ENCODE data around the gene KCNQ1OT1.

Gene KCNQ1OT1

DNA sequence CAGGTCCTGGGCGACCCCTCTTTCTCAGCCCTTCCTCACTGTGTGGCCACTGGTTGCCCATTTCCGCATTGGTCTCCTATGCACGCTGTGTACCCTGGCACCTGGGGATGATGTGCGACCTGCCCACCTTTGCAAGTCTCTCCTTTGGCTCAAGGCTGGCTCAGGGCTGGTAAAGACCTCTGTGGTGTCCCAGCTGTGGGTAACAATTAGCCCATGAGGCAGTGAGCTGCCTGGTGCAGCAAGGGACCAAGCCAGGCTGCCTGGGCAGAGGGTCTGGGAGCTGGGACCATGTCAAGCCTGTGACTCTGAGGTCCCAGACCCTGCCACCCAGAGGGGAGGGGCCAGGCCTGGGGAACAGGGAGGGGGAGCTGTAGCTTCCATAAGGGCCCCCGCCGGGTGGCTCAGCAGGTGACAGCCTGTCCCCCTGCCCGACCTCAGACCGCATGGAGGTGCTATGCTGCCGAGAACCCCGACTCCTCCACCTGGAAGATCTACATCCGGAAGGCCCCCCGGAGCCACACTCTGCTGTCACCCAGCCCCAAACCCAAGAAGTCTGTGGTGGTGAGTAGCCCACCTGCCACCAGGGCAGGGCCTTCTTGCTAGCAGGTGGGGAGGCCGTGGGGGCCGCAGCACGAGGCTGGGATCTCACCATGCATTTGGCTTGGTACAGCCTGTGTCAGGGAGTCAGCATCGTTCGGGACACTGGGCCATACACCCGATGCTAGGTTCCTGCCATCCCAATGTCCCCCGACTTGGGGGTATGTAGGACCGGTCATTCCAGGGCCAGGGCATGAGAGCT lies 112.5 kb downstream of the KCNQ1OT1 start:
- no peak for TF ChIP-seq ISL1 (CRISPR knock-in tag; IDR thresholded peaks at IDR 0.05)
- no peak for TF ChIP-seq SNAI2 (CRISPR knock-in tag; IDR thresholded peaks at IDR 0.05)
- TF ChIP-seq OSR1 (CRISPR knock-in tag; IDR thresholded peaks at IDR 0.05) = no peak
- no peak for TF ChIP-seq BACH2 (CRISPR knock-in tag; IDR thresholded peaks at IDR 0.05; ENCODE audit: borderline replicate concordance)
- no peak for TF ChIP-seq ARNTL (CRISPR knock-in tag; IDR thresholded peaks at IDR 0.05; ENCODE audit: borderline replicate concordance, low read depth)
- TF ChIP-seq ESRRG (CRISPR knock-in tag; IDR thresholded peaks at IDR 0.05) = no peak
- TF ChIP-seq TCF4 (CRISPR knock-in tag; IDR thresholded peaks at IDR 0.05; ENCODE audit: borderline replicate concordance) = no peak
- TF ChIP-seq, protein P1, sequence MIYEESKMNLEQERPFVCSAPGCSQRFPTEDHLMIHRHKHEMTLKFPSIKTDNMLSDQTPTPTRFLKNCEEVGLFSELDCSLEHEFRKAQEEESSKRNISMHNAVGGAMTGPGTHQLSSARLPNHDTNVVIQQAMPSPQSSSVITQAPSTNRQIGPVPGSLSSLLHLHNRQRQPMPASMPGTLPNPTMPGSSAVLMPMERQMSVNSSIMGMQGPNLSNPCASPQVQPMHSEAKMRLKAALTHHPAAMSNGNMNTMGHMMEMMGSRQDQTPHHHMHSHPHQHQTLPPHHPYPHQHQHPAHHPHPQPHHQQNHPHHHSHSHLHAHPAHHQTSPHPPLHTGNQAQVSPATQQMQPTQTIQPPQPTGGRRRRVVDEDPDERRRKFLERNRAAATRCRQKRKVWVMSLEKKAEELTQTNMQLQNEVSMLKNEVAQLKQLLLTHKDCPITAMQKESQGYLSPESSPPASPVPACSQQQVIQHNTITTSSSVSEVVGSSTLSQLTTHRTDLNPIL (CRISPR knock-in tag; IDR thresholded peaks at IDR 0.05; ENCODE audit: low read depth) = no peak
- TF ChIP-seq ZFP30 (CRISPR knock-in tag; IDR thresholded peaks at IDR 0.05) = no peak
- TF ChIP-seq, protein P2, sequence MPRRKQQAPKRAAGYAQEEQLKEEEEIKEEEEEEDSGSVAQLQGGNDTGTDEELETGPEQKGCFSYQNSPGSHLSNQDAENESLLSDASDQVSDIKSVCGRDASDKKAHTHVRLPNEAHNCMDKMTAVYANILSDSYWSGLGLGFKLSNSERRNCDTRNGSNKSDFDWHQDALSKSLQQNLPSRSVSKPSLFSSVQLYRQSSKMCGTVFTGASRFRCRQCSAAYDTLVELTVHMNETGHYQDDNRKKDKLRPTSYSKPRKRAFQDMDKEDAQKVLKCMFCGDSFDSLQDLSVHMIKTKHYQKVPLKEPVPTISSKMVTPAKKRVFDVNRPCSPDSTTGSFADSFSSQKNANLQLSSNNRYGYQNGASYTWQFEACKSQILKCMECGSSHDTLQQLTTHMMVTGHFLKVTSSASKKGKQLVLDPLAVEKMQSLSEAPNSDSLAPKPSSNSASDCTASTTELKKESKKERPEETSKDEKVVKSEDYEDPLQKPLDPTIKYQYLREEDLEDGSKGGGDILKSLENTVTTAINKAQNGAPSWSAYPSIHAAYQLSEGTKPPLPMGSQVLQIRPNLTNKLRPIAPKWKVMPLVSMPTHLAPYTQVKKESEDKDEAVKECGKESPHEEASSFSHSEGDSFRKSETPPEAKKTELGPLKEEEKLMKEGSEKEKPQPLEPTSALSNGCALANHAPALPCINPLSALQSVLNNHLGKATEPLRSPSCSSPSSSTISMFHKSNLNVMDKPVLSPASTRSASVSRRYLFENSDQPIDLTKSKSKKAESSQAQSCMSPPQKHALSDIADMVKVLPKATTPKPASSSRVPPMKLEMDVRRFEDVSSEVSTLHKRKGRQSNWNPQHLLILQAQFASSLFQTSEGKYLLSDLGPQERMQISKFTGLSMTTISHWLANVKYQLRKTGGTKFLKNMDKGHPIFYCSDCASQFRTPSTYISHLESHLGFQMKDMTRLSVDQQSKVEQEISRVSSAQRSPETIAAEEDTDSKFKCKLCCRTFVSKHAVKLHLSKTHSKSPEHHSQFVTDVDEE (CRISPR knock-in tag; IDR thresholded peaks at IDR 0.05) = no peak
- TF ChIP-seq, protein P3, sequence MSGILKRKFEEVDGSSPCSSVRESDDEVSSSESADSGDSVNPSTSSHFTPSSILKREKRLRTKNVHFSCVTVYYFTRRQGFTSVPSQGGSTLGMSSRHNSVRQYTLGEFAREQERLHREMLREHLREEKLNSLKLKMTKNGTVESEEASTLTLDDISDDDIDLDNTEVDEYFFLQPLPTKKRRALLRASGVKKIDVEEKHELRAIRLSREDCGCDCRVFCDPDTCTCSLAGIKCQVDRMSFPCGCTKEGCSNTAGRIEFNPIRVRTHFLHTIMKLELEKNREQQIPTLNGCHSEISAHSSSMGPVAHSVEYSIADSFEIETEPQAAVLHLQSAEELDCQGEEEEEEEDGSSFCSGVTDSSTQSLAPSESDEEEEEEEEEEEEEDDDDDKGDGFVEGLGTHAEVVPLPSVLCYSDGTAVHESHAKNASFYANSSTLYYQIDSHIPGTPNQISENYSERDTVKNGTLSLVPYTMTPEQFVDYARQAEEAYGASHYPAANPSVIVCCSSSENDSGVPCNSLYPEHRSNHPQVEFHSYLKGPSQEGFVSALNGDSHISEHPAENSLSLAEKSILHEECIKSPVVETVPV (CRISPR knock-in tag; IDR thresholded peaks at IDR 0.05) = no peak
- no peak for TF ChIP-seq ZNF565 (CRISPR knock-in tag; conservative IDR thresholded peaks at IDR 0.05; ENCODE audit: low read depth)
- no peak for TF ChIP-seq GLIS3 (CRISPR knock-in tag; IDR thresholded peaks at IDR 0.05)
- TF ChIP-seq, protein P4, sequence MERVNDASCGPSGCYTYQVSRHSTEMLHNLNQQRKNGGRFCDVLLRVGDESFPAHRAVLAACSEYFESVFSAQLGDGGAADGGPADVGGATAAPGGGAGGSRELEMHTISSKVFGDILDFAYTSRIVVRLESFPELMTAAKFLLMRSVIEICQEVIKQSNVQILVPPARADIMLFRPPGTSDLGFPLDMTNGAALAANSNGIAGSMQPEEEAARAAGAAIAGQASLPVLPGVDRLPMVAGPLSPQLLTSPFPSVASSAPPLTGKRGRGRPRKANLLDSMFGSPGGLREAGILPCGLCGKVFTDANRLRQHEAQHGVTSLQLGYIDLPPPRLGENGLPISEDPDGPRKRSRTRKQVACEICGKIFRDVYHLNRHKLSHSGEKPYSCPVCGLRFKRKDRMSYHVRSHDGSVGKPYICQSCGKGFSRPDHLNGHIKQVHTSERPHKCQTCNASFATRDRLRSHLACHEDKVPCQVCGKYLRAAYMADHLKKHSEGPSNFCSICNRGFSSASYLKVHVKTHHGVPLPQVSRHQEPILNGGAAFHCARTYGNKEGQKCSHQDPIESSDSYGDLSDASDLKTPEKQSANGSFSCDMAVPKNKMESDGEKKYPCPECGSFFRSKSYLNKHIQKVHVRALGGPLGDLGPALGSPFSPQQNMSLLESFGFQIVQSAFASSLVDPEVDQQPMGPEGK (CRISPR knock-in tag; IDR thresholded peaks at IDR 0.05; ENCODE audit: borderline replicate concordance) = no peak
- ATAC-seq = no peak

DNA sequence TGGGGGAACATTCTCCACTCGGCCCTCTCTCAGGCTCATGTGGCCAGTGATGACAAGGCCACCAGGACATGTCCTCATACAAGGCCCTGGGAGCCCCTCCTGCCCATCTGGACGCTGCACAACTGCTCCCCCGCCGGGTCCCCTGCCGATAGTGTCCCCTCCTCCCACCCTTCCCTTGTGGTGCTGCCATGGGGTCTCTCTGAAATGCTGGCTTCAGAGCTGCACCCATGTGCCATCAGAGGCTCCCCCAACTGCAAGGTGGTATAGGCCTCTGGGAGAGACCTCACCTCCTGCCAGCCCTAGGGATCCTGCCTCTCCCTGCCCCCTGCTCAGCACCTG lies 113.0 kb downstream of the KCNQ1OT1 start:
- no peak for ATAC-seq
- TF ChIP-seq ZNF565 (CRISPR knock-in tag; conservative IDR thresholded peaks at IDR 0.05; ENCODE audit: low read depth) = no peak
- TF ChIP-seq ZFP3 (CRISPR knock-in tag; IDR thresholded peaks at IDR 0.05) = no peak
- TF ChIP-seq TCF4 (CRISPR knock-in tag; IDR thresholded peaks at IDR 0.05; ENCODE audit: borderline replicate concordance) = no peak
- no peak for TF ChIP-seq ESRRG (CRISPR knock-in tag; IDR thresholded peaks at IDR 0.05)

DNA sequence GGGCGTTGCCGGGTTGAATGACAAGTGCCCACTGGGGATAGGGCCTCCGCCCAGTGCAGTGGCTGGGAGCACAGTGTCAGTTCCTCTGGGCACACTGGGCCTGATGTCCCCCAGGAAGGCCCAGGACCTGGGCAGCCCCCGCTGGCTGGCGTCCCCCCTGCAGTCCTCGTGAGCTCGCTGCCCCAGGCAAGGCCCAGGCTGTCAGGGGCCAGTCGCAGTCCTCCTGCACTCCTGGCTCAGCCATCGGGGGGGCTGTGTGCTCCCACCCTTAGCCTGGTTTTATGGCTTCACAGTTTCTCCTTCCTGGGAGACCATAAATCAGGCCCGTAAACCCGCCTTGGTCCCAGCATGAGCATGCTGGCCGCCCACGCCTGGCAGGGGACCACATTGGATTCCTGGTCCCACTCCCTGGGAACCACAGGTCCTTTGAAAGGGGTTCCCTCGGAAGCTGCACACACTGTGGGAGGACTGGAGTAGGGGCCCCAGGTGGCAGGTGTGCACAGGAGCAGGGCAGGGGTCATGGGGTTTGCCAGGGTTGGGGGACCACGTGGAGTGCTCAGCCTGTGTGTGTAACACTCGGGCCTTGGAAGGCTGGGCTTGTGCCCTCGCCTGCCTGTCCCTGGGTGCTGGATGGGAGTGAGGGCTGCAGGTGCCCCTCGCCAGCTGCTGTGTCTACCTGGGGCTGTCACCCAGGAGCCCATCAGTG lies 113.6 kb downstream of the KCNQ1OT1 start:
- no peak for TF ChIP-seq TOX (CRISPR knock-in tag; IDR thresholded peaks at IDR 0.05; ENCODE audit: borderline replicate concordance)
- no peak for TF ChIP-seq ARNTL (CRISPR knock-in tag; IDR thresholded peaks at IDR 0.05; ENCODE audit: borderline replicate concordance, low read depth)
- no peak for TF ChIP-seq CSDC2 (CRISPR knock-in tag; IDR thresholded peaks at IDR 0.05)
- no peak for TF ChIP-seq RARB (CRISPR knock-in tag; IDR thresholded peaks at IDR 0.05)
- no peak for TF ChIP-seq BACH2 (CRISPR knock-in tag; IDR thresholded peaks at IDR 0.05; ENCODE audit: borderline replicate concordance)
- no peak for TF ChIP-seq ZNF70 (CRISPR knock-in tag; IDR thresholded peaks at IDR 0.05)
- TF ChIP-seq ZFP30 (CRISPR knock-in tag; IDR thresholded peaks at IDR 0.05) = no peak
- TF ChIP-seq, protein P1 (CRISPR knock-in tag; IDR thresholded peaks at IDR 0.05; ENCODE audit: low read depth) = no peak
- TF ChIP-seq ZNF8 (CRISPR knock-in tag; IDR thresholded peaks at IDR 0.05) = no peak
- TF ChIP-seq ISL1 (CRISPR knock-in tag; IDR thresholded peaks at IDR 0.05) = no peak
- TF ChIP-seq SNAI2 (CRISPR knock-in tag; IDR thresholded peaks at IDR 0.05) = no peak
- TF ChIP-seq TCF4 (CRISPR knock-in tag; IDR thresholded peaks at IDR 0.05; ENCODE audit: borderline replicate concordance) = no peak
- no peak for TF ChIP-seq ZC3H10 (CRISPR knock-in tag; IDR thresholded peaks at IDR 0.05)
- no peak for ATAC-seq
